Fibroblast of villous mesenchyme (primary cell): Measurements from ENCODE around the gene VCX3B. TPM values are rescaled to one million over a fixed set of nuclear protein-coding genes. Genes with fewer than 3 reads are reported as not detected.
"Not testable (repeated sequence)": the region's sequence is repeated elsewhere in the genome, so short reads cannot be mapped to it uniquely, and the experiment has no call there.

Experiments
- DNase-seq: peaks from one replicate; pipeline ENCODE4 v3.0.0-alpha.2; 2010; ENCODE audit warnings: low read depth
- H3K4me3 ChIP-seq: 2 replicates; pipeline ENCODE4 v1.5.1; 2011; ENCODE audit warnings: low read depth, mild to moderate bottlenecking, low read length
- CTCF ChIP-seq: IDR thresholded peaks from 2 replicates; pipeline ENCODE4 v1.5.1; 2012; ENCODE audit warnings: low read depth, mild to moderate bottlenecking, low read length; ENCODE audit not compliant: insufficient read depth
- total RNA-seq: library from RNA; depleted of rRNA; stranded (reverse); fragments of >200 nt; gene quantifications from 2 replicates; pipeline ENCODE4 v1.2.3, GENCODE V29; 2012

Gene VCX3B
- total RNA-seq, 1 donor, result not detected

- no peak overlapping the region for H3K4me3 ChIP-seq
- no peak for TF ChIP-seq CTCF
- no peak for DNase-seq
Measured at GRCh38 chrX:8447368-8447767, 17.3 kb upstream of the VCX3B start.

- DNase-seq, H3K4me3 ChIP-seq: not testable (repeated sequence)
Measured at GRCh38 chrX:8452343-8452742, 12.3 kb upstream of the VCX3B start.

GRCh38 chrX:8453611-8454010, 11.0 kb upstream of the VCX3B start:
- no peak for TF ChIP-seq CTCF
- DNase-seq, result no peak
- H3K4me3 ChIP-seq, result no peak overlapping the region

- H3K4me3 ChIP-seq, result no peak overlapping the region
- DNase-seq, result no peak
- TF ChIP-seq CTCF, result no peak
Measured at GRCh38 chrX:8455557-8455956, 9.1 kb upstream of the VCX3B start.

GRCh38 chrX:8462488-8462887, 2.1 kb upstream of the VCX3B start:
- H3K4me3 ChIP-seq, result no peak overlapping the region
- no peak for DNase-seq
- no peak for TF ChIP-seq CTCF

GRCh38 chrX:8484360-8484949, 19.8 kb downstream of the VCX3B start:
- TF ChIP-seq CTCF, result no peak
- no peak overlapping the region for H3K4me3 ChIP-seq
- no peak for DNase-seq

GRCh38 chrX:8495036-8495435, 30.4 kb downstream of the VCX3B start:
- not testable (repeated sequence) for DNase-seq, H3K4me3 ChIP-seq

GRCh38 chrX:8500203-8500602, 35.6 kb downstream of the VCX3B start:
- DNase-seq, result no peak
- TF ChIP-seq CTCF, result no peak
- no peak overlapping the region for H3K4me3 ChIP-seq

GRCh38 chrX:8502101-8502500, 37.5 kb downstream of the VCX3B start:
- H3K4me3 ChIP-seq, DNase-seq: not testable (repeated sequence)
